Measurements from ENCODE around the gene ATP1A4. TPM values are rescaled to one million over a fixed set of nuclear protein-coding genes. Genes with fewer than 3 reads are reported as not detected.
A peak's percentile ranks its signal among the peaks of the same experiment; 100 is the strongest.

ATP1A4 gene
- polyA plus RNA-seq, 3 donors, result 0.26 to 0.80 (median 0.30) TPM

- DNase-seq, result no peak
These were observed 20.0 kb downstream of the ATP1A4 start for GRCh38 chr1:160171354-160171753.

- DNase-seq, result no peak
These were observed 20.6 kb downstream of the ATP1A4 start for GRCh38 chr1:160171980-160172379.

GRCh38 chr1:160177231-160177630 lies 25.8 kb downstream of the ATP1A4 start:
- DNase-seq, result no peak

GRCh38 chr1:160177667-160178066 lies 26.3 kb downstream of the ATP1A4 start:
- no peak for DNase-seq

- DNase-seq, result no peak
These were observed 27.3 kb downstream of the ATP1A4 start for GRCh38 chr1:160178731-160179130.

- no peak for DNase-seq
These were observed 27.9 kb downstream of the ATP1A4 start for GRCh38 chr1:160179336-160179735.

- DNase-seq, result no peak
These were observed 34.8 kb downstream of the ATP1A4 start for GRCh38 chr1:160186246-160186645.

- DNase-seq, result no peak
These were observed 35.3 kb downstream of the ATP1A4 start for GRCh38 chr1:160186729-160187128.

GRCh38 chr1:160187407-160187806 lies 36.0 kb downstream of the ATP1A4 start:
- no peak for DNase-seq

- no peak for DNase-seq
These were observed 36.9 kb downstream of the ATP1A4 start for GRCh38 chr1:160188341-160188740.

GRCh38 chr1:160189649-160190625 lies 38.5 kb downstream of the ATP1A4 start, which contains the start of gene CASQ1:
Gene CASQ1 (plus strand): TSS chr1:160190575. CDS start chr1:160190752, 177 bp downstream.
- no peak for DNase-seq

- DNase-seq, result no peak
These were observed 40.4 kb downstream of the ATP1A4 start for GRCh38 chr1:160191756-160192155.

GRCh38 chr1:160192234-160192633 lies 40.8 kb downstream of the ATP1A4 start:
- DNase-seq, result no peak

- peak; percentile 90 for DNase-seq
These were observed 41.9 kb downstream of the ATP1A4 start for GRCh38 chr1:160193091-160193819.

- no peak for DNase-seq
These were observed 42.7 kb downstream of the ATP1A4 start for GRCh38 chr1:160193832-160194736.

GRCh38 chr1:160194737-160195059 lies 43.3 kb downstream of the ATP1A4 start:
- DNase-seq, result no peak

- no peak for DNase-seq
These were observed 44.7 kb downstream of the ATP1A4 start for GRCh38 chr1:160196143-160196542.

- DNase-seq, result no peak
These were observed 45.8 kb downstream of the ATP1A4 start for GRCh38 chr1:160197231-160197630.

GRCh38 chr1:160200786-160201185 lies 49.4 kb downstream of the ATP1A4 start:
- no peak for DNase-seq

GRCh38 chr1:160204526-160205241 lies 53.3 kb downstream of the ATP1A4 start:
- DNase-seq, result no peak

Data from renal pelvis (tissue), 4 donors.